Kidney (tissue), 14 donors: ENCODE measurements around the gene BORCS8. TPM values are rescaled to one million over a fixed set of nuclear protein-coding genes. Genes with fewer than 3 reads are reported as not detected.

Experiments
- DNase-seq, 5 donors: peaks; one replicate each; pipeline ENCODE4 v3.0.0-alpha.2; 2013 to 2020
- FAIRE-seq: peaks from 2 replicates; lab custom pipeline; 2012; peaks lifted over from hg19 to GRCh38; lab: Jason Lieb, UNC
- H3K27ac ChIP-seq, 2 donors: one replicate each; pipeline ENCODE4 v1.7.0; 2013; ENCODE audit warnings: low read depth in 2 of 2, low read length in 2 of 2, inconsistent platforms in 1 of 2
- H3K27me3 ChIP-seq: one replicate; pipeline ENCODE4 v1.7.1; 2013; ENCODE audit warnings: low read length, inconsistent platforms; ENCODE audit not compliant: control insufficient read depth, insufficient read depth
- H3K36me3 ChIP-seq, 3 donors: one replicate each; pipeline versions ENCODE4 v1.7.0 to v1.7.1; 2013; ENCODE audit warnings: low read length in 3 of 3, control low read depth in 1 of 3, inconsistent platforms in 1 of 3; ENCODE audit not compliant: insufficient read depth in 3 of 3, control insufficient read depth in 2 of 3
- H3K4me1 ChIP-seq, 3 donors: one replicate each; pipeline versions ENCODE4 v1.7.0 to v1.7.1; 2013; ENCODE audit warnings: low read length in 3 of 3, inconsistent platforms in 1 of 3, low read depth in 1 of 3; ENCODE audit not compliant: control insufficient read depth in 2 of 3, insufficient read depth in 2 of 3
- H3K4me3 ChIP-seq, 3 donors: one replicate each; pipeline versions ENCODE4 v1.7.0 to v1.8.1; 2013; ENCODE audit warnings: low read length in 3 of 3, control low read depth in 1 of 3, inconsistent platforms in 1 of 3
- H3K9ac ChIP-seq, 3 donors: one replicate each; pipeline versions ENCODE4 v1.7.0 to v1.7.1; 2013; ENCODE audit warnings: low read length in 3 of 3, control low read depth in 1 of 3, inconsistent platforms in 1 of 3
- H3K9me3 ChIP-seq, 3 donors: one replicate each; pipeline versions ENCODE4 v1.7.0 to v1.7.1; 2013; ENCODE audit warnings: low read length in 3 of 3, control low read depth in 1 of 3, inconsistent platforms in 1 of 3; ENCODE audit not compliant: control insufficient read depth in 2 of 3, insufficient read depth in 1 of 3
- intact Hi-C: fragments of 100-400 bp; cut with DNase I; formaldehyde crosslinking; loops from one replicate; pipeline ENCODE4 v1.11.1; 2022
- polyA plus RNA-seq: library from polyadenylated mRNA; stranded (reverse); fragments of 350-450 nt; fragmentation: Illumina TruSeq; extraction: RNeasy Lipid Tissue Mini Kit (QIAGEN cat#74804); gene quantifications from one replicate; pipeline ENCODE4 v1.2.3, GENCODE V29; 2014; ENCODE audit warnings: low read depth, low replicate concordance; ENCODE audit not compliant: insufficient read depth
- total RNA-seq: library from RNA; stranded (reverse); fragmentation: NEBNext Ultra II Directional; extraction: Animal tissue kit (Norgen Biotek cat#: 25700); gene quantifications from one replicate; pipeline ENCODE4 v1.2.1, GENCODE V29; 2021
- TF ChIP-seq, protein P1 (sequence below): IDR thresholded peaks from 3 replicates; pipeline ENCODE4 v1.5.1; 2012; ENCODE audit warnings: mild to moderate bottlenecking, moderate library complexity, borderline replicate concordance; ENCODE audit not compliant: insufficient read depth; ENCODE audit errors: extremely low read depth
- donor health status: control.
- donor health status: control.
- donor health status: control.
- donor health status: control.
- donor health status: control.
- donor health status: DM: yes; HTN: yes; CAD: no.
- donor health status: Normal renal cell carcinoma (clear cell type).

The BORCS8 gene
- total and polyA plus RNA-seq, 2 donors from 2014 or later = 42.2 to 51.7 TPM

DNA sequence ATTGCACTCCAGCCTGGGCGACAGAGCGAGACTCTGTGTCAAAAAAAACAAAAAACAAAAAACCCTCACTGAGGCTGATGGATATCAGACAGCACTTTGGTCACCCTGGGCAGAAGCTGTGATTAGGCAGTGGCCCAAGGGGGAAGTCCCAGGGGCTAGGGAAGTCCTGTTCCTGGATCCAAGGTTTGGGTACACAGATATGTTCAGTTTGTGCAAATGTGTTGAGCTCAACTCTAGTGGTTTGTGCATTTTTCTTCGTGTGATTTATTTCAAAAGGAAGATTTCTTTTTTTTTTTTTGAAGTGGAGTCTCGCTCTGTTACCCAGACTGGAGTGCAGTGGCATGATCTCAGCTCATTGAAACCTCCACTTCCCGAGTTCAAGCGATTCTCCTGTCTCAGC, 34.1 kb downstream of the BORCS8 start:
- intact Hi-C loops = no loop called here
- DNase-seq = no peak
- Histone ChIP-seq H3K4me3 (no peak overlapping the region), H3K9me3 (peaks cover 0 to 2% (median 0%) of the 10 kb centered on the region in 3 donors), H3K36me3 (no peaks in the 10 kb centered on the region), H3K4me1 (no peaks in the 10 kb centered on the region), H3K27ac (no peak overlapping the region), H3K27me3 (no peaks in the 10 kb centered on the region), H3K9ac (no peak overlapping the region)
- TF ChIP-seq, protein P1, sequence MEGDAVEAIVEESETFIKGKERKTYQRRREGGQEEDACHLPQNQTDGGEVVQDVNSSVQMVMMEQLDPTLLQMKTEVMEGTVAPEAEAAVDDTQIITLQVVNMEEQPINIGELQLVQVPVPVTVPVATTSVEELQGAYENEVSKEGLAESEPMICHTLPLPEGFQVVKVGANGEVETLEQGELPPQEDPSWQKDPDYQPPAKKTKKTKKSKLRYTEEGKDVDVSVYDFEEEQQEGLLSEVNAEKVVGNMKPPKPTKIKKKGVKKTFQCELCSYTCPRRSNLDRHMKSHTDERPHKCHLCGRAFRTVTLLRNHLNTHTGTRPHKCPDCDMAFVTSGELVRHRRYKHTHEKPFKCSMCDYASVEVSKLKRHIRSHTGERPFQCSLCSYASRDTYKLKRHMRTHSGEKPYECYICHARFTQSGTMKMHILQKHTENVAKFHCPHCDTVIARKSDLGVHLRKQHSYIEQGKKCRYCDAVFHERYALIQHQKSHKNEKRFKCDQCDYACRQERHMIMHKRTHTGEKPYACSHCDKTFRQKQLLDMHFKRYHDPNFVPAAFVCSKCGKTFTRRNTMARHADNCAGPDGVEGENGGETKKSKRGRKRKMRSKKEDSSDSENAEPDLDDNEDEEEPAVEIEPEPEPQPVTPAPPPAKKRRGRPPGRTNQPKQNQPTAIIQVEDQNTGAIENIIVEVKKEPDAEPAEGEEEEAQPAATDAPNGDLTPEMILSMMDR = no peak
- FAIRE-seq = no peak

DNA sequence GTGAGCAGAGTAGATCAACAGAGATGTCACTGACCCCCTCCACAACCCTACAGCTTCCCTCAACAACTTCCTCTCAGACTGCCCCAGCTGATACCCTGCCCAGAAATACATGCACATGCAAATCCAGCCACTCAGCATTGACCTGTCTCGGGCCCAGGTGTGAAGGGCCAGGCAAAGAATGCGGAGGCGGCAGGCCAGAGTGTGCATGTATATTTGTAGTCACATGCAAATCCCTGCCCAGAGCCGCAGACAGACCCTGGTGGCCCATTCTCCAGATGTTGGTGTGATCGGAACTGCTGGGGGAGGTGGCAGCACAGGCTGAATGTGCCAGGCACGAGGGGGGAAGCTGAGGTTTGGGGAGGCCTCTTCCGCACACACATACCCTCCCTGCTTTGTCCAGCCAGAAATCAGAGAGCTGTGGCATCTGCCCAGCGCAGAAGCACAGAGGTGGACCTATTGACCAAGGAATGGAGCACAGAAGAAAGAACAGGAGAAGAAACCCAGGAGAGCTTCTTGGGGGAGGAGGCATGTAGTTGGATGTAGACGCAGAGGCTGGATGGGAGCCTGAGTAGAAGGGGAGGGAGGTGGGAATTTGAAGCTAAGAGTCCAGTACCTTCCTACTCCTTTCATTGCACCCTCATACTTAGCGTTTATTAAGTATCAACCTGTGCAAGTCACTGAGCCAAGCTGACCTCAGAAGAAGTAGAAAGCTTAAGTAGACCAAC, 36.3 kb downstream of the BORCS8 start:
- intact Hi-C loops = no loop called here
- no peaks in the 10 kb centered on the region for H3K27me3 ChIP-seq
- H3K9me3 ChIP-seq = peaks cover 0 to 2% (median 0%) of the 10 kb centered on the region in 3 donors
- H3K4me3 ChIP-seq = no peak overlapping the region
- H3K36me3 ChIP-seq = no peaks in the 10 kb centered on the region
- FAIRE-seq (no peak), DNase-seq (no peak)
- TF ChIP-seq, protein P1 = no peak
- H3K9ac ChIP-seq = no peak overlapping the region
- H3K4me1 ChIP-seq = no peaks in the 10 kb centered on the region
- H3K27ac ChIP-seq = no peak overlapping the region

DNA sequence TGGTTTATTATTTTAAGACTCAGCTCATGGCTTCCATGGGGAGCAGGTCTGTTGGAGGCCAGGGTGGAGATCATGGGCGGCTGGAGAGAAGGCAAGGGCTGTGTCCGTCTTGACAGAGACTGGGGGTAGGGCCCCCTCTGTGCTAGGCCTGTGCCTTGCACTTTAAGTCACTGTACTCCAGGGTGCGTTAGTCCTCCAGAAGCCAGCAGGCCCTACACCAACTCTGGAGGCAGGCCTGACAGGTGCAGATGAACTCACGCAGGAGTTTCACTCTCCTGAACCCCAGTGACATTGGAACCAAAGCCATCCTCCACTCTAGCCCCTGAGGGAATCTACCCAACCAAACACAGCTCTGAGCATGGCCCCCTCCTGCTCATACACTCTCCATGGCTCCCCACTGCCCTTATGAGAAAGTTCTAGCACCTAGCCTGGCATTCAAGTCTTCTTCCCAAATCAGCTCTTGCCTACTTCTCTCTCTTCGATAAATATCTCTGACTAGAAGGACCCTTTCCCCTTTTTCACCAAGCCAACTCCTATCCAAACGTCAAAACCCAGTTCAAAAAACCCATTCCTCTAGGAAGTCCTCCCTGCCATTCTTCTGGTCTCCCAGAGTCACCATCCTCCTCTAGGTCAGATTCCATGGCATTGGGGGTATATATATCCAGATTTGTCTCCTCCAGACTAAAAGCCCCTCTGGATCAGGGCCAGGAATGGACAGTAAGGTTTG, 37.0 kb downstream of the BORCS8 start:
- H3K4me3 ChIP-seq = no peak overlapping the region
- H3K36me3 ChIP-seq = no peaks in the 10 kb centered on the region
- TF ChIP-seq, protein P1 = no peak
- no peaks in the 10 kb centered on the region for H3K4me1 ChIP-seq
- no peak for FAIRE-seq
- H3K9me3 ChIP-seq = peaks cover 0 to 2% (median 0%) of the 10 kb centered on the region in 3 donors
- H3K27ac ChIP-seq = no peak overlapping the region
- intact Hi-C loops = no loop called here
- no peaks in the 10 kb centered on the region for H3K27me3 ChIP-seq
- DNase-seq = no peak
- no peak overlapping the region for H3K9ac ChIP-seq
